ENCODE results near the gene EHBP1L1.

Gene EHBP1L1

GRCh38 chr11:65540290-65541092 is 35.4 kb upstream of the EHBP1L1 start (continued):
- TF ChIP-seq TSHZ2 (CRISPR knock-in tag; IDR thresholded peaks at IDR 0.05) (no peak), RARB (CRISPR knock-in tag; IDR thresholded peaks at IDR 0.05) (no peak), BACH2 (CRISPR knock-in tag; IDR thresholded peaks at IDR 0.05; ENCODE audit: borderline replicate concordance) (no peak), ZNF565 (CRISPR knock-in tag; conservative IDR thresholded peaks at IDR 0.05; ENCODE audit: low read depth) (no peak), OSR1 (CRISPR knock-in tag; IDR thresholded peaks at IDR 0.05) (no peak), GLIS3 (CRISPR knock-in tag; IDR thresholded peaks at IDR 0.05) (no peak)

DNA sequence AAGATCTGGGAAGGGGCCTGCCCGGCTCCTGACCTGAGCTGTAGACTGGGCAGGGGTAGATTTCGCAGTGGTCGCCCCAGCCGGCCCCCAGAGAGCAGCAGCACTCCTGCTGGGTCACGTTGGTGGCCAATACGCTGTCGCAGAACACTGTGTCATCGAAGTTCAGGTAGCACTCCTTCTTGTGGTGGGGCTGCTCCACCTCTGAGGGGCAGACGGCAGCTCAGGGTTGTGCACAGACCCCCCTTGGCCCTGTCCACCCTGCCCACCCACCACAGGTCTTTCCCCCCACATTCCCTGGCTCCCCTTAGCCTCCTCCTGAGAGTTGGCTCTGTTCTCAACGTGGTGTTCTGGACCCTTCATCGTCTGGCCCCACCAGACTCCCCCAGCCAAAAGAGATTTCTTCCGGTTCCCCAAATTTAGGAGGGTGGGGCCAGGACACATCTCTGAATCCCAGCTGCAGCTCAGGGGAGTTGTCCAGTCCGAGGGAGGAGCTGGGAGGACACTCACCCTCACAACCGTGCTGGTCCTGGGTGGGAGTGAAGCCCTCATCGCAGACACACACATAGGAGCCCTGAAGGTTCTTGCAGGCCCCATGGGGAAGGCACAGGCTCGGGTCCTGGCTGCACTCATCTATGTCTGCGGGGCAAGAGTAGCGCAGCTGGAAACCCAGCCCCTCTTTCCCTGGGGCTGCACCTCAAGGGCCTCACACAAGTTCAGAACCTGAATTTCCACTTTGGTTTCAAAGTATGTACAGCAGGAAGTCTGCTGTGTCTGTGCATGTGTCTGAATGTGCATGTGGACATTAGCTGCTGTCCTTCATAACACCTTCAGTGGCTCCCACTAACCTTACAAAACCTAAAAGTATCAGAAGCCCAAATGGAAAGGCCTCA is 34.5 kb upstream of the EHBP1L1 start:
- peak; percentile 0; the same call in 2 of the 3 replicates for ATAC-seq
- TF ChIP-seq ZNF8 (CRISPR knock-in tag; IDR thresholded peaks at IDR 0.05) (no peak), RARB (CRISPR knock-in tag; IDR thresholded peaks at IDR 0.05) (no peak), OSR1 (CRISPR knock-in tag; IDR thresholded peaks at IDR 0.05) (no peak), PATZ1 (CRISPR knock-in tag; IDR thresholded peaks at IDR 0.05; ENCODE audit: borderline replicate concordance) (no peak), ZFP3 (CRISPR knock-in tag; IDR thresholded peaks at IDR 0.05) (no peak), ZC3H10 (CRISPR knock-in tag; IDR thresholded peaks at IDR 0.05) (no peak), BACH2 (CRISPR knock-in tag; IDR thresholded peaks at IDR 0.05; ENCODE audit: borderline replicate concordance) (no peak), CSDC2 (CRISPR knock-in tag; IDR thresholded peaks at IDR 0.05) (no peak), TSHZ2 (CRISPR knock-in tag; IDR thresholded peaks at IDR 0.05) (no peak), TOX (CRISPR knock-in tag; IDR thresholded peaks at IDR 0.05; ENCODE audit: borderline replicate concordance) (no peak)
- TF ChIP-seq, protein P1, sequence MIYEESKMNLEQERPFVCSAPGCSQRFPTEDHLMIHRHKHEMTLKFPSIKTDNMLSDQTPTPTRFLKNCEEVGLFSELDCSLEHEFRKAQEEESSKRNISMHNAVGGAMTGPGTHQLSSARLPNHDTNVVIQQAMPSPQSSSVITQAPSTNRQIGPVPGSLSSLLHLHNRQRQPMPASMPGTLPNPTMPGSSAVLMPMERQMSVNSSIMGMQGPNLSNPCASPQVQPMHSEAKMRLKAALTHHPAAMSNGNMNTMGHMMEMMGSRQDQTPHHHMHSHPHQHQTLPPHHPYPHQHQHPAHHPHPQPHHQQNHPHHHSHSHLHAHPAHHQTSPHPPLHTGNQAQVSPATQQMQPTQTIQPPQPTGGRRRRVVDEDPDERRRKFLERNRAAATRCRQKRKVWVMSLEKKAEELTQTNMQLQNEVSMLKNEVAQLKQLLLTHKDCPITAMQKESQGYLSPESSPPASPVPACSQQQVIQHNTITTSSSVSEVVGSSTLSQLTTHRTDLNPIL (CRISPR knock-in tag; IDR thresholded peaks at IDR 0.05; ENCODE audit: low read depth), result no peak

DNA sequence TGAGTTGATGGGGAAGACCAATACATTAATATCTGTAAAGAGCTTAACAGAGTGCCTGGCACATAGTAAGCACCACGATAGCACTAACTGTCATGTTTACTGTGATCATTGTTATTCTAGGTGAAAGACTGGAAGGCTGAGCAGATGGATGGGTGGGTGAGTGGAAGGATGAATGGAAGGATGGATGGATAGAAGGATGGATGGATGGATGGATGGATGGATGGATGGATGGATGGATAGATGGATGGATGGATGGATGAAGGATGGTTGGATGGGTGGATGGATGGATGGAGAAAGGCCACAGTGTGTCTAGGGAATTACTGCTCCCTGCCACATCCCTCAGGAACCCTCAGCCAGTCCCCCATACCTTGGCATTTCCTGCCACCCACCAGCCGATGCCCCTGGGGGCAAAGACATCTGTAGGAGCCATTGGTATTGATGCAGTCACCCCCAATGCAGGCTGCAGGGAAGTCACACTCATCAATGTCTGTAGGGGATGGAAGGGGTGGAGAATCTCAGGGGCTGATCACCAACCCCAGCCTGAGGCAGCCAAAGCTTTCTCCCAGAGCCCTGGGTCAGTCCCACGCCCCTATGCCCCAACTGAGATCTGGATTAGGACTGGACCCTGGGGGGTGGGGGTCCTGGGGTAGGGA is 33.0 kb upstream of the EHBP1L1 start:
- ATAC-seq, result no peak
- TF ChIP-seq PPARA (CRISPR knock-in tag; IDR thresholded peaks at IDR 0.05; ENCODE audit: borderline replicate concordance), result no peak

DNA sequence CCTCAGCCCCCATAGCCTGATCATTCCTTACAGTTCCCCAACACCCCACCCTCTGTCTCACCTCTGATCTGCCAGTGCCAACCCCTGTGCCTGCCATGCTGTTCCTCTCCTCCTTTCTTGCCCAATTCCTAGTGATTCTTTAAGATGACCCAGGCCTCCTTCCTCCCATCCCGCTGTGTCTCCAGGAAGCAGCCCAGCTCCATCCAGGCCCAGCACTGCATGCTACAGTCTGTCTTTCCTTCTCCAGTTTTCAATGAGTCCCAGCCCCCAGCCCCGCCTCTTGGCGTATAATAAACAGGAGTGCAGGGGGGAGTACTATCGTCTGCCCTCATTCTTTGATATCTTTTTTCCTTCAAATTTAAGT is 30.0 kb upstream of the EHBP1L1 start:
- no peak for TF ChIP-seq ZNF565 (CRISPR knock-in tag; conservative IDR thresholded peaks at IDR 0.05; ENCODE audit: low read depth)
- no peak for TF ChIP-seq POU6F1 (CRISPR knock-in tag; IDR thresholded peaks at IDR 0.05; ENCODE audit: borderline replicate concordance, low read depth)
- ATAC-seq, result no peak
